SH-SY5Y (cell line): ENCODE data around the gene ATL2.

Source experiments
- GATA2 ChIP-seq: IDR thresholded peaks from 2 replicates; pipeline ENCODE4 v1.6.1; 2011; ENCODE audit warnings: mild to moderate bottlenecking, low read depth, low read length
- GATA3 ChIP-seq: IDR thresholded peaks from 2 replicates; pipeline ENCODE4 v1.6.1; 2011; ENCODE audit warnings: low read depth, mild to moderate bottlenecking, low read length, moderate library complexity

DNA sequence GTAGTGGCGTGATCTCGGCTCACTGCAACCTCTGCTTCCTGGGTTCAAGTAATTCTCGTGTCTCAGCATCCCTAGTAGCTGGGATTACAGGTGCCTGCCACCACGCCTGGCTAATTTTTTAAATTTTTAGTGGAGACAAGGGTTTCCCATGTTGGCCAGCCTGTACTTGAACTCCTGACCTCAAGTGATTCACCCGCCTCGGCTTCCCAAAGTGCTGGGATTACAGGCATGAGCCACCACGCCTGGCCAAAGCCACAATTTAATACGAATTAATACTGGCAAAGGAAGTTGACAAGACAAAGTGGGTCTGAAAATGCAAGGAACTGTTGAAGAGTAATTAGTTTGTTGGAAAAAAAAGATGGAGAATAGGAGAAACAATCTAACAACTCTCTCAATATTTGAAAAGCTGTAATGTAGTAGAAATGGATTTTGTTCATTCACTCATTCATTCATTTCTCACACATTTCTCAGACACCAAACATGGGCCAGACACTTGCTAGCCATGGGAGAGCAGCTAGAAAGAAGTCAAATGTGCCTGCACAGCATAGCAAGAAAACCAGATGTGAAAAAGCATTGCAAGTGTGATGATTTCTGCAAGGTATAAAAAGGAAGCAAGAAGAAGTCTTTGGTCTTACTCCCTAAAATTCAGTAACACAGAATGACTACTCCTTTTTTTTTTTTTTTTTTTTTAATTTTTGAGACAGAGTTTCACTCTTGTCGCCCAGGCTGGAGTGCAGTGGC lies 39.4 kb upstream of the ATL2 start:
- TF ChIP-seq GATA2 (no peak), GATA3 (no peak)
